HG03066 (cell line): ENCODE measurements around the gene C10orf62.
"Not testable (repeated sequence)": the region's sequence is repeated elsewhere in the genome, so short reads cannot be mapped to it uniquely, and the experiment has no call there.

Experiments used
- ATAC-seq: cut with Tn5 transposase; IDR thresholded peaks from one replicate; pipeline ENCODE4 v1.9.1; 2021; ENCODE audit warnings: low read depth; ENCODE audit not compliant: unreplicated experiment

The C10orf62 gene, protein sequence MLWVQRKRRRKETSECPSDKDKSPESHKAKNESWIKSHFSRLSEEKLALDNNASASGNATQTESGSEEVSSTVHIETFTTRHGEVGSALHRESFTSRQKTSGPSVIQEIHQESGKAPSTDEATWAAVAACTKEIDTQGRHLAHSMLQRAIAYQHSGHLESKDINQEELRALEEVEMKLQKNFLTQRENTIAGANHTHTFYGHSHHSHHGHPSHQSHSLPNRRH

DNA sequence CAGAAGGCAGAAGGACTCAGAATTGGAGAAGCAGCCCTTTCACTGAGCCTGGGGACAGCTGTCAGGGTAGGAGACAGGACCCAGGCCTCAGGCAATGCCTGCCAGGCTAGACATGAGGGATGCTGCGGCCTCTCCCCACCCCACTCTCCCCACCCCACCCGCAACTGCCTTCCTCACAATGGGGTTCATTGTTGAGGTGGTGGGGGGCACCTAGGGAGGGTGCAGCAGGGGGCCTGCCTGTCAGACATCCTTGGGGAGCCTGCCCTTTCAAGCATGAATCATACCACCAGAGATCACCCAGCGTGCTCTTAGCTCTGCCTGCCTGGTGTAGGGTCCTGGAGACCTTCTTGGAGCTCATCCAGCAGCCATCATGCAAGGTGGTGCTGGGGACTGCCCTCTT is at the start of gene C10orf62:
Gene C10orf62, plus strand, starts transcription at position 243 of the 400 bp plus-strand sequence. CDS start 177 bp downstream, outside the sequence.
- no peak for ATAC-seq

DNA sequence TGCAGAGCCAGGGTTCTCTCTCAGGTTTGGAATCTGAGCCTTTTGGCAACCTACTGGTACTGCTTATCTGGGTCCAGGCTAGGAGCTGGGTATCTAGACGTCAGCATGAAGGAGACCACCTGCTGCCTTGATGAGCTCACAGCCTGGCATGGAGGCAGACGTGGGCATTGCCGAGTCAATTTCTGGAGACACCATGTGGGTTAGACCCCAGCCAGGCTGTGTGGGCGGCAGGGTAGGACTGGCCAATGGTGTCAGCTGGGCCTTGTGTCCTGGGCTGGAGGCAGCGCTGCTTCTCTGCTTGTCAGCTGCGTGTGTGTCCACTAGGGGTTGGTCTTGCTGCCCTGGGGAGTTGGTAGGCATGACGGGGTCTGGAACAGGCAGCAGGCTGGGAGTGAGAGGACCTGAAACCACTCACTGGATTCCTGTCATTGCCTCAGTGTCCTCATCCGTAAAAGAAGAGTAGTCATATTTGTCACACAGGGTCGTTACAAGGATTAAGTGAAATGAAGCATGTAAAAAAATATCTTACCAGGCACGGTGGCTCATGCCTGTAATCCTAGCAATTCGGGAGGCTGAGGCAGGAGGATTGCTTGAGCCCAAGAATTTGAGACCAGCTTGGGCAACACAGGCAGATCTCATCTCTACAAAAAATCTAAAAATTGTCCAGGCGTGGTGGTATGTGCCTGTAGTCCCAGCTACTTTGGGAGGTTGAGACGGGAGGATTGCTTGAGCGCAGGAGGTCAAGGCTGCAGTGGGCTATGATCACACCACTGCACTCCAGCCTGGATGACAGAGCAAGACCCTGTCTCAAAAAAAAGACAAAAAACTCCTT is 48.6 kb upstream of the C10orf62 start:
- ATAC-seq, result no peak

DNA sequence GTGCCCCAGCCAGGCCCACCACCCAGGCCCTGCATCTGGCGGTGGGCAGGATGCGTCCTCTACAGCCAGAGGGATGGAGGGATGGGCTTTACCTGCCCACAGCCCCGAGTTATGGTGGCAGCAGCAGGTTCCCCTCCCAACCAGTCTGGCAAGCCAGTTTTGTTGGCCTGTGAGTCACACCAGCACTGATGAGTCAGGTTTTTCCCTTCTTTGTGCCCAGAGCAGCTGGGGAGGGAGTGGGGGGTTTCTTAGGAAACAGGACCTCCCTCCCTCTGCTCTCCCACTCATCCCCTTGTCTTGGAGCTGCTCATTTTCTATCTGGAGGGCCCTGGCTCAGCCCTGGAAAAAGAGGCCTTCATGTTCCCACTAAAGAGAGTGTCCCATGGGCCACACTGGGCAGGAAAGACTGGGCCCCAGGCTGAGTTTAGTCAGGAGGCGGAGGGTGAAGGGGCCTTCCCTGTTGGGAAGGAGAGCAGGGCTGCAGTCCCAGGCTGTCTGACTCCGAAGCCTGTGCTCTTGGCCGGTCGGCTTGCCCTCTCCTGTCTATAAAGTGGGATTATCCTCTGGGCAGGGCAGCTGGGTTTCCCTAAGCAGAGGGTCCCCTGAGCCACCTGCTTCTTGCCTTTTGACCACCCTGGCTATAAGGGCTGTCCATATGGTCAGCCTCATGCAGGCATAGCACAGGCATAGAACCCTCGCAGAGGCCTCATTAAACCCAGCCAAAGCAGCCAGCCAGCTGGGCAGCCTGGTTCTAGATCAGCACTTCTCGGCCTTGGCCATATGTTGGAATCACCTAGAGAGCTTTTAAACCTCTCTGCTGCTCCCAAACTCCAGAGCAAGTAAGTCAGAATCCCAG is 47.1 kb upstream of the C10orf62 start:
- ATAC-seq, result no peak

DNA sequence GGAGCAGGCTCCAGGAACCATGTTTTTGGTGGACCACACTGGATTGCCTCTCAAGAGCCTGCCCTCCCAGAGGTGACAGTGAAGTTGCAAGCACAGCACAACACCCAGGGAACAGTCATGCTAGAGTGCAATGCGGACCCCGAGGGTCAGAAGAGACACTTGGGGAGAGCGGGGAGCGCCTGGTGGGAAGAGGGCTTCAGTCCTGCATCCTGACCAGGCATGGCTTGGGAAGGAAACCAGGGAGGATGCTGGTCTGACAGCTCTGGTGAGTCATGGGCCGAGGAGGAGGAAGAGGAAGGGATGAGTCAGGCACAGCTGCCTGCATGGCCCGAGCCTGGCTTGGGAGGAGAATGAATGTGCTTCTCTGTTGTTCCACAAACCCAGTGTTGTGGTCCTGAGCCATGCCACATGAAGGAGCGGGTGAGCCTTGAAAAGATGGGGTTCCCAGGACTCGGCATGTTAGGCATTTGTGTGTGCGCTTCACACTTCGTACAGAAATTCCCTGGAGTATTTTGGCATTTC is 46.4 kb upstream of the C10orf62 start:
- no peak for ATAC-seq

DNA sequence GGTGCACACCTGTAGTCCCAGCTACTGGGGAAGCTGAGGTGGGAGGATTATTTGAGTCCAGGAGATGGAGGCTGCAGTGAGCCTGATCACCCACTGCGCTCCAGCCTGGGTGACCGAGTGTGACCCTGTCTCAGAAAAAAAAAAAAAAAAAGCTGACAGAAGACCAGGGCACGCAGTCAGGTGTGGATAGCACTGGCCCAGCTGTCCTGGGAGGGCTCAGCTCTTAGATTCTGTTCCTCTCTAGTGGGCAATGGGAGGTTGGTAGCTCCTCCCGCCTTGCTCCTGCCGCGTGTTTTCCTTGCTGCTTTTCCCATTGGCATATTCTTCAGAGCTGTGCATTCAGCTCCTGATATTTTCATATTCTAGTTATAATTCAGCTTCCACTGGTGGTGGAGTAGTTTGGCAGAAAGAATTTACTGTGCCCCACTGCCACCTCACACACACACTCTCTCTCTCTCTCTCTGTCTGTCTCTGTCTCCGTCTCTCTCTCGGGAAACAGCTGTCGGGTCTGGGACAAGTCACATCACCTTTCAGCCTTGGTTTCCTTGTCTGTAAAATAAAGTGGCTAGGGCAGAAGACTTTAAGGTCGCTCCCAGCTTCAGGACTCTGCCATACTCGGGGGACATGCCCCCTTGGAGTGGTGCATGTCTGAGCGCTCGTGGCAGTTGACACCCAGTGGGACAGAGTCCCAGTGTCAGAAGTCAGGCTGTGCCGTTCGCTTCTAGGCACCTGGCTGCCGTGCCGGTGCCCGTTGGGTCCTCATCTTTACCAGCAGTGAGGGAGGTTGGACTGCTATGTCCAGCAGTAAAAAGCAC is 42.9 kb upstream of the C10orf62 start:
- no peak for ATAC-seq

DNA sequence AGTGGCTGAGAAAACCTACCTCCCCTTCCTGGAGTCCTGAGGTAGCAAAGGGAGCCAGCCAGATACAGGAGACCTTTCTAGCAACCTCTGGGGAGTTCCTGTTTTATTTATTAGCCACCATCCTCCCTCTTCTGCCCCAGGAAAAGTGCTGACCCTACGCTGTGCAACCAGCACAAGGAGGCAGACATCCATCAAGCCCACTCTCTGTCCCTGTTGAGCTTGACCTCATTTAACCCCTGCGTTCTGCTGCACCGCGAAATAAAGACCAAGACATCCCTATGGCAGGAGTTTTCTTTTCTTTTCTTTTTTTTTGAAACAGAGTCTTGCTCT is 42.3 kb upstream of the C10orf62 start:
- no peak for ATAC-seq

DNA sequence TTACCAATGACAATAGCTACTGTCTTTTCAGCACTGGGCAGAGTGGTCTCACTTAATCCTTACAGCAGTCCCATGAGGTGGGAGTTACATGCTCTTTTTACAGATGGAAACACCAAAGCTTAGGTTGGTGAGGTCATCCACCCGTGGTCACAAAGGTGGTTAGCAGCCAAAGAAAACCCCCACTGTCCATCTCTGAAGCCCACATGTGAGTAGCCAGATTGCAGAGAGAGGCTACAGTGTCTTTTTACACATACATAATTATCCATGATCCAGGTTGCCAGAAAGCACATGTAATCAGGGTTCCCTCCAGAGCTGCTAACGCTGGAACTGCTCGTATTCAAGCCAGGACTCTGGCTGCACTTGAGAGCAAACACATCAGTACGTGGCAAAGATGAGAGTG is 41.6 kb upstream of the C10orf62 start:
- ATAC-seq, result no peak

DNA sequence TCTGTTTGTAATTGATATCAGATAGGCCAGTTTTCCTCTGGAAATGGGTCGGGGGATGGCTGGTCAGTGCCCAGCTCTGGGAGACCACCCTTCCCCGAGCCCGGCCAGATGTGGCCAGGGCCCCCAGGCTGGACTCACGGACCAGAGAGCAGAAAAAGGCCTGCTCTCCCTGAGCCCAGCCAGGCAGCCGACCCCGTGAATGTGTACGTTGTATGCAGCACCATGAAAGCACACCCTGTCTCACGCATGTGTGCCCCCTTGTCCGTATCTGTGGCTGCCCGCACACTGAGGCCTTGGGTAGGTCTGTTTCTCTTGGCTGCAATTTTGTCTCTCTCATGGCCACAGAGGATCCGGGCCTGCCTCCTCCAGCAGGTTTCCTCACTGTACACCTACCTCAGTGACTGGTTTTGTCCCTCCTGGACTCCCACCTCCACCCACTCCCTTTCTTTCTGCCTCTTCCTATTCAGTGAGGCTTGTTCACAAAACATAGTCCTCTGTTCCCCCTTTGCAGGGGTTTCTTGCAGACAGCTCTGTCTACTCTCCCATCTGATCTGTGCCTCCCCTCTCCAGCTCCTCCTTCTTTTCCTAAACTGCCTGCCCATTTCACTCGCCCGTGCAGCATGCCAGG is 40.6 kb upstream of the C10orf62 start:
- ATAC-seq, result no peak

DNA sequence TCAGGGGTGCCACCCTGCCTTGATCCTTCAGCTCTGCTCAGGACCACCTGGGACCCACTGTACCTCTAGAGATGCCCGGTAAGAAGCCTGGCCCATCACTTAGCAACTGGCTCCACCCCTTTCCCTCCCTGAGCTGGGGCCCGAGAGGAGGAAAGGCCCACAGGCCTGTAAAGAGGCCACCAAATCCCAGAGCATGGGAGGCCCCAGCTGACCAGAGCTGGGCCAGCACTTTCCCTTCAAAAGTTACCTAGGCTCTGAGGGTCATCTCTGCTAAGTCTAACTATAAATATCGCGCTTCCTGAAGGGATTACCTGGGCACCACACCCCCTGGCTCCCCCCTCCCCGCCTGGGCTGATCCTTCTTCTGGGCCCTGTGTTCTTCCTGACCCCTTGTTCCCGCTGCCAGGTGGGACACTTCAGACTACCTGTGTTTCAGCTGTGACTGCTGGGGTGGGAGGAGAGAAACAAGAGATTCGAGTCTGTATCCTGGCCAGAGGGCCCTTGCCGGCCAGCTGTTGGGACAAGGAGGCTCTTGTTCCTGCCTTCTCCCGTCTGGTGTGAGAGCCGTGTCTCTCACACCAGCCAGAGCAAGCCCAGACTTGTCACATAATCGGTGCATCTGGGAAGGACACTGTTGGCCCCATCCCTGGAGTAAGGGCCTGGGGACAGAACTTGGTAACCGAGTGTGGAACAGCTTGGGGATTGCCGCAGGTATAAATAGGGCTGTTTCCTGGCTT is 39.8 kb upstream of the C10orf62 start:
- no peak for ATAC-seq

DNA sequence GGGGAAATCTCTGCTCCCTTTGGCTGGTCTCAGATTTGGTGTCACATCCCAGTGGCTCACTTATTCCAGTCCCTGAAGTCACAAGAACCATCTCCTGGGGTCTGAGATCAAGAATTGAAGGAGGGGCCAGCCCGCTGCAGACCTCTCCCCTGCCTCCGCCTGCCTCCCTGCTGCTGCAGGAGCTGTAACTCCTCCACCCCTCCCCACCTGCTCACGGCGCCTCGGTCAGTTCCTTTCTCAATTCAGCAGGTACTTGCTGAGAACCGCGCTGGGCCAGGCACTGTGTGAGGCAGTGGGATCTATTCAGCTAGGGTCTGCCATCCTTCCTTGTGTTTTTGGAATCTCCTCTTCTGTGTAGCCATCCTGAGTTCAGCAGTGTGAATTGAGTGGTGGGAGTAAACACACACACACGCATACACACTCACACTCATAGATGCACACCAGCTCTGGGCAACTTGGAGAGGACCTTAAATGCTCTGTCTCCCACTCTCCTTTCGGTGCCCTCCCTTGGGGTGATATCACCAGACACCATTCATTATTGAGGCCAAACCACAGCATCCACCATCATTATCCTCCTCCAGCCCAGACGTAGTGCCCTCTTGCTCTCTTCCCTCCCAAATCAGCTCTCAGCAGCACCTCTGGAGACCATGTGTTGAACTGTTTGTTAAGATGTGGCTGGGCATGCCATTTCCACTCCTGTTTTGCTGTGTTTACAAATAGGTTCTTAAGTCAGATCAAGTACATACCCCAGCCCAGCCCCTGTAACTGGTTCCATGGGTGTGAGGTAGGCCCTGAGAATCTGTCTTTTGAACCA is 39.0 kb upstream of the C10orf62 start:
- ATAC-seq, result no peak

DNA sequence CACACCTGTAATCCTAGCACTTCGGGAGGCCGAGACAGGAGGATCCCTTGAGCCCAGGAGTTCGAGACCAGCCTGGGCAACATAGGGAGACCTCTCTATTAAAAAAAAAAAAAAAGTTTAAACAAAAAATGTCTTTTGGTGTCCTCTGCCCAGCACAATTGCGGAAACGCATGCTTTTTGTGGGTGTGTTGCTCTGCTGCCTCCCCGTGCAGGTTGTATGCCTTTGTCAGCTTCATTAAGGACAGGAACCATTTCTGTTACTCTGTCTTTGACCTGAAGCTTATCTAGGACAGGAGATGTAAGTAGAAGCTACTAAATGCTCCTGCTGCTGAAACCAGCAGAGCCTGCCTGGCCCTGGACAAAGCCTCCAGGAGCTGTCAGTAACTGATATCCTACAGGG is 38.2 kb upstream of the C10orf62 start:
- no peak for ATAC-seq

DNA sequence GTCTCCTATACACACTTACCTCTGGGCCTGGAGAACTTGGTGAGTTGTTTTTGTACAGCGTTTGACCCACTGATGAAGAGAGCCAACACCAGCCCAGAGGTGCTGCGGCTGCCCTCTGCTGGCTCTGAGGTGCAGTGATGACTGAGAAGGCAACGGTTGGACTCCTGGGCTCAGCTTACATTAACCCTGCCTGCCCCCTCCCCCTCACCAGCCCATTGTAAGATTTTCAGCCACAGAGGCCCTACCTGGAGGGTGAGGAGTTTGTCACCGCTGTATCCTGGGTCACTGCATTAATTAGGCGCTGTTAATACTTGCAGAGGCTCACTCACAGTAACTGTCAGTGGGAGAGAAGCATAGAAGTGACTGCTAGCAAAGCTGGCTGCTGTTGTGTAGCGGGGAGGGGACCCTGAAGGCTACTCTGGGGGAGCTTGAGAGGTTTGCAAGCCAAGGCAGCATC is 35.9 kb upstream of the C10orf62 start:
- ATAC-seq, result peak; percentile 54

DNA sequence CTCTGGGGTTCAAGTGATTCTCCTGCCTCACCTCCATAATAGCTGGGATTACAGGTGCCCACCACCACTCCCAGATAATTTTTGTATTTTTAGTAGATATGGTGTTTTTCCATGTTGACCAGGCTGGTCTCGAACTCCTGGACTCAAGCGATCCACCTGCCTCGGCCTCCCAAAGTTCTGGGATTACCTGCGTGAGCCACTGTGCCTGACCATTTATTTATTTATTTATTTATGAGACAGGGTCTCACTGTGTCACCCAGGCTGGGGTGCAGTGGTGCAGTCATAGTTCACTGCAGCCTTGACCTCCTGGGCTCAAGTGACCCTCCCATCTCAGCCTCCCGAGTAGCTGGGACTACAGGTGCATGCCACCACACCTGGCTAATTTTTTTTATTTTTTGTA is 35.2 kb upstream of the C10orf62 start:
- ATAC-seq, result not testable (repeated sequence)

DNA sequence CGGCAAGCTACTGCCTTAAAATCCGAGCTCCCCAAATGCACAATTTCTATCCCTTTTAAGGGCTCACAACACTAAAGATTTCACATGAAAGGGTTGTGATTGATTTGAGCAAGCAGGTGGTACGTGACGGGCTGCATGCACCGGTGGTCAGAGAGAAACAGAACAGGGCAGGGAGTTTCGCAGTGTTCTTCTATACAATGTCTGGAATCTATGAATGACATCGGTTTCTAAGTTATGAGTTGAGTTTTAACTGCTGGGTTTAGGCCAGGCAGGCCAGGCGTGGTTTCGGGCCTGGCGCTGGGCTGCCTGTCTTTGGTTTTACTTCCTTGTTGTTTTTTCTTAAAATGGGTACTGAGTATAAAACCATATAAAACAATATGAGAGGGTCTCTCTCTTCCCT is 34.0 kb upstream of the C10orf62 start:
- ATAC-seq, result not testable (repeated sequence)

DNA sequence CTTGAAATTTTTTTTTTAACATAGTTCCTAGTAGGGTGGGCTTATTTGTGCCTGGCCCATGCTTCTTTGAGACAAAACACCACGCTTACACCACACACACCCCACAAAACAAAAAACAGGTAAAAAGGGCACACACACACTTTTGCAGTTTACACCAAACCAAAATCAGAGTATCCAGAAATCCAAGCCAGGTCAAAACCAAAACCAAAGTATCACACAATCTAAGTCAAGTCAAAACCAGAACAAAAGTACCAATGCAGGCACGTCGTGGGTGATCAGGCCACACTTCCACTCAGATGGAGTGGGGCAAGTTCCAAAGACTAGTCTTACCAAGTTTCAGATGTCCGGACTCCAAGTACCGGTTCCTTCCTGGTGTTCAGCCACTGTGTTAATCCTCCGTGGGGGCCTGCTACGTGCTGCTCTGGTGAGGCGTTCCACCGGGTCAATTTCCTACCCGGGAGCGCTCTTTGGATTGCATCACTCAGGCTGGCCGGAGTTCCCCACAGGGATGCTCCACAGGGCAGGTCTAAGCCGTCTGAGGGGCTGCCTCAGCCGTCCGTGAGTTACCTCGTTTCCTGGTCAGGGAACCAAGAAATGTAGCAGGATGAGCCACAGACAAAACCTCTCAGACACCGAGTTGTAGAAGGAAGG is 28.7 kb upstream of the C10orf62 start:
- ATAC-seq, result not testable (repeated sequence)

DNA sequence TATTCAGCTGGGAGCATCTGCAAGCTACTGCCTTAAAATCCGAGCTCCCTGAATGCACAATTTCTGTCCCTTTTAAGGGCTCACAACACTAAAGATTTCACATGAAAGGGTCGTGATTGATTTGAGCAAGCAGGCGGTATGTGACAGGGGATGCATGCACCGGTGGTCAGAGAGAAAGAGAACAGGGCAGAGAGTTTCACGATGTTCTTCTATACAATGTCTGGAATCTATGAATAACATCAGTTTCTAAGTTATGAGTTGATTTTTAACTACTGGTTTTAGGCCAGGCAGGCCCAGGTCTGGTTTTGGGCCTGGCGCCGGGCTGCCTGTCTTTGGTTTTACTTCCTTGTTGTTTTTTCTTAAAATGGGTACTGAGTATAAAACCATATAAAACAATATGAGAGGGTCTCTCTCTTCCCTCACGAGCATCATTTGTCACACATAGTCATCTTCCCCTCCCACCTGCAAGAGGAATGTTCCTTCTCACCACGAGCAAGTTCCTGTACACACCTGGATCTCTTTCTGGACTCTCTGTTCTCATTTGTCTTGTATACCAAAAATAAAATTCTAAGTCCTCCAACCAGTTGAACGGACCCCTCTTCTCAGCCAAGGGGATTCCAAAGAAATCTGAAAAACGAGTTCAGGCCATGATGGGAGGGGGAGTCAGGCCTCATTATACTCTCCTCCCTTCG is 28.0 kb upstream of the C10orf62 start:
- not testable (repeated sequence) for ATAC-seq

DNA sequence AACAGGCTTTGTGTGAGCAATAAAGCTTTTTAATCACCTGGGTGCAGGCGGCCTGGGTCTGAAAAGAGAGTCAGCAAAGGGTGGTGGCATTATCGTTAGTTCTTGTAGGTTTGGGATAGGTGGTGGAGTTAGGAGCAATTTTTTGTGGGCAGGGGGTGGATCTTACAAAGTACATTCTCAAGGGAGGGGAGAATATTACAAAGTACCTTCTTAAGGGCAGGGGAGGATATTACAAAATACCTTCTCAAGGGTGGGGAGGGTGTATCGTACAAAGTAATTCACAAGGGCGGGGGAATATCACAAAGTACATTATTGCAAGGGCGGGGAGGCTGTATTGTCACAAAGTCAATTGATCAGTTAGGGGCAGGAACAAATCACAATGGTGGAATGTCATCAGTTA is 27.2 kb upstream of the C10orf62 start:
- not testable (repeated sequence) for ATAC-seq
